ENCODE data around the gene PAN2. TPM values are rescaled to one million over a fixed set of nuclear protein-coding genes. Genes with fewer than 3 reads are reported as not detected.
"Not testable (repeated sequence)": the region's sequence is repeated elsewhere in the genome, so short reads cannot be mapped to it uniquely, and the experiment has no call there.

PAN2 gene
- total RNA-seq, 1 donor from 2014 or later = 19.3 TPM

- not testable (repeated sequence) for H3K4me3 ChIP-seq (ENCODE audit: low read length in 3 of 3); H3K27me3 ChIP-seq (ENCODE audit: control insufficient read depth in 3 of 3, insufficient read depth in 3 of 3, low read length in 3 of 3); H3K4me1 ChIP-seq (ENCODE audit: control insufficient read depth in 3 of 3, insufficient read depth in 3 of 3, low read length in 3 of 3); H3K9me3 ChIP-seq (ENCODE audit: control insufficient read depth in 3 of 3, low read length in 3 of 3); H3K27ac ChIP-seq (ENCODE audit: low read depth, low read length); H3K9ac ChIP-seq (ENCODE audit: low read depth in 1 of 3, low read length in 3 of 3)
- H3K36me3 ChIP-seq (ENCODE audit: control insufficient read depth in 3 of 3, insufficient read depth in 3 of 3, low read length in 3 of 3) = peaks cover 25 to 38% (median 27%) of the 10 kb centered on the region in 3 donors
Measured at GRCh38 chr12:56342290-56342689, 8.5 kb upstream of the PAN2 start.

- no peaks in the 10 kb centered on the region for H3K27me3 ChIP-seq (ENCODE audit: control insufficient read depth in 3 of 3, insufficient read depth in 3 of 3, low read length in 3 of 3)
- H3K4me1 ChIP-seq (ENCODE audit: control insufficient read depth in 3 of 3, insufficient read depth in 3 of 3, low read length in 3 of 3) = no peaks in the 10 kb centered on the region
- H3K36me3 ChIP-seq (ENCODE audit: control insufficient read depth in 3 of 3, insufficient read depth in 3 of 3, low read length in 3 of 3) = peaks cover 24 to 33% (median 25%) of the 10 kb centered on the region in 3 donors
- H3K27ac ChIP-seq (ENCODE audit: low read depth, low read length) = no peak overlapping the region
- no peaks in the 10 kb centered on the region for H3K9me3 ChIP-seq (ENCODE audit: control insufficient read depth in 3 of 3, low read length in 3 of 3)
- H3K4me3 ChIP-seq (ENCODE audit: low read length in 3 of 3) = no peak overlapping the region
- H3K9ac ChIP-seq (ENCODE audit: low read depth in 1 of 3, low read length in 3 of 3) = no peak overlapping the region
Measured at GRCh38 chr12:56341616-56342015, 7.8 kb upstream of the PAN2 start.

GRCh38 chr12:56339158-56339422 is 5.3 kb upstream of the PAN2 start:
- H3K9ac ChIP-seq (ENCODE audit: low read depth in 1 of 3, low read length in 3 of 3) = no peak overlapping the region
- H3K36me3 ChIP-seq (ENCODE audit: control insufficient read depth in 3 of 3, insufficient read depth in 3 of 3, low read length in 3 of 3) = peaks cover 14 to 17% (median 14%) of the 10 kb centered on the region in 3 donors
- H3K4me1 ChIP-seq (ENCODE audit: control insufficient read depth in 3 of 3, insufficient read depth in 3 of 3, low read length in 3 of 3) = peaks cover 4 to 7% (median 5%) of the 10 kb centered on the region in 3 donors
- H3K27ac ChIP-seq (ENCODE audit: low read depth, low read length) = no peak overlapping the region
- no peaks in the 10 kb centered on the region for H3K9me3 ChIP-seq (ENCODE audit: control insufficient read depth in 3 of 3, low read length in 3 of 3)
- H3K4me3 ChIP-seq (ENCODE audit: low read length in 3 of 3) = no peak overlapping the region
- H3K27me3 ChIP-seq (ENCODE audit: control insufficient read depth in 3 of 3, insufficient read depth in 3 of 3, low read length in 3 of 3) = no peaks in the 10 kb centered on the region

- H3K36me3 ChIP-seq (ENCODE audit: control insufficient read depth in 3 of 3, insufficient read depth in 3 of 3, low read length in 3 of 3) = peaks cover 8 to 12% (median 10%) of the 10 kb centered on the region in 3 donors
- no peak within 1 kb of the TSS for H3K4me3 ChIP-seq (ENCODE audit: low read length in 3 of 3)
- no peak within 1 kb of the TSS for H3K27ac ChIP-seq (ENCODE audit: low read depth, low read length)
- H3K9ac ChIP-seq (ENCODE audit: low read depth in 1 of 3, low read length in 3 of 3) = peak within 1 kb of the TSS in 1 of 3 donors; percentile 16
- peaks cover 4 to 7% (median 5%) of the 10 kb centered on the region in 3 donors for H3K4me1 ChIP-seq (ENCODE audit: control insufficient read depth in 3 of 3, insufficient read depth in 3 of 3, low read length in 3 of 3)
- no peaks in the 10 kb centered on the region for H3K27me3 ChIP-seq (ENCODE audit: control insufficient read depth in 3 of 3, insufficient read depth in 3 of 3, low read length in 3 of 3)
- H3K9me3 ChIP-seq (ENCODE audit: control insufficient read depth in 3 of 3, low read length in 3 of 3) = no peaks in the 10 kb centered on the region
Measured at GRCh38 chr12:56338308-56339157, 4.7 kb upstream of the PAN2 start, which contains the start of gene IL23A. TSS of gene IL23A (plus strand) at chr12:56338884. CDS start at chr12:56339045, 161 bp downstream.

GRCh38 chr12:56337753-56338251 is 4.0 kb upstream of the PAN2 start:
- H3K4me3 ChIP-seq (ENCODE audit: low read length in 3 of 3) = no peak overlapping the region
- H3K9me3 ChIP-seq (ENCODE audit: control insufficient read depth in 3 of 3, low read length in 3 of 3) = no peaks in the 10 kb centered on the region
- H3K27ac ChIP-seq (ENCODE audit: low read depth, low read length) = no peak overlapping the region
- H3K36me3 ChIP-seq (ENCODE audit: control insufficient read depth in 3 of 3, insufficient read depth in 3 of 3, low read length in 3 of 3) = peaks cover 1 to 5% (median 4%) of the 10 kb centered on the region in 3 donors
- H3K27me3 ChIP-seq (ENCODE audit: control insufficient read depth in 3 of 3, insufficient read depth in 3 of 3, low read length in 3 of 3) = no peaks in the 10 kb centered on the region
- H3K9ac ChIP-seq (ENCODE audit: low read depth in 1 of 3, low read length in 3 of 3) = no peak overlapping the region
- peaks cover 11 to 14% (median 11%) of the 10 kb centered on the region in 3 donors for H3K4me1 ChIP-seq (ENCODE audit: control insufficient read depth in 3 of 3, insufficient read depth in 3 of 3, low read length in 3 of 3)

- Histone ChIP-seq H3K36me3 (ENCODE audit: control insufficient read depth in 3 of 3, insufficient read depth in 3 of 3, low read length in 3 of 3) (peaks cover 0 to 5% (median 0%) of the 10 kb centered on the region in 3 donors), H3K27me3 (ENCODE audit: control insufficient read depth in 3 of 3, insufficient read depth in 3 of 3, low read length in 3 of 3) (no peaks in the 10 kb centered on the region), H3K9me3 (ENCODE audit: control insufficient read depth in 3 of 3, low read length in 3 of 3) (no peaks in the 10 kb centered on the region), H3K4me3 (ENCODE audit: low read length in 3 of 3) (no peak overlapping the region), H3K9ac (ENCODE audit: low read depth in 1 of 3, low read length in 3 of 3) (no peak overlapping the region), H3K4me1 (ENCODE audit: control insufficient read depth in 3 of 3, insufficient read depth in 3 of 3, low read length in 3 of 3) (peaks cover 15 to 19% (median 16%) of the 10 kb centered on the region in 3 donors), H3K27ac (ENCODE audit: low read depth, low read length) (no peak overlapping the region)
Measured at GRCh38 chr12:56336361-56337167, 2.8 kb upstream of the PAN2 start.

- H3K4me1 ChIP-seq (ENCODE audit: control insufficient read depth in 3 of 3, insufficient read depth in 3 of 3, low read length in 3 of 3) = peaks cover 15 to 19% (median 16%) of the 10 kb centered on the region in 3 donors
- not testable (repeated sequence) for H3K9ac ChIP-seq (ENCODE audit: low read depth in 1 of 3, low read length in 3 of 3); H3K9me3 ChIP-seq (ENCODE audit: control insufficient read depth in 3 of 3, low read length in 3 of 3); H3K27ac ChIP-seq (ENCODE audit: low read depth, low read length); H3K27me3 ChIP-seq (ENCODE audit: control insufficient read depth in 3 of 3, insufficient read depth in 3 of 3, low read length in 3 of 3); H3K4me3 ChIP-seq (ENCODE audit: low read length in 3 of 3); H3K36me3 ChIP-seq (ENCODE audit: control insufficient read depth in 3 of 3, insufficient read depth in 3 of 3, low read length in 3 of 3)
Measured at GRCh38 chr12:56335527-56335926, 1.7 kb upstream of the PAN2 start.

GRCh38 chr12:56334490-56334793 is 642 bp upstream of the PAN2 start:
- Histone ChIP-seq H3K4me1 (ENCODE audit: control insufficient read depth in 3 of 3, insufficient read depth in 3 of 3, low read length in 3 of 3) (peaks cover 15 to 19% (median 16%) of the 10 kb centered on the region in 3 donors), H3K27ac (ENCODE audit: low read depth, low read length) (peak overlapping the region; percentile 94), H3K9me3 (ENCODE audit: control insufficient read depth in 3 of 3, low read length in 3 of 3) (no peaks in the 10 kb centered on the region), H3K36me3 (ENCODE audit: control insufficient read depth in 3 of 3, insufficient read depth in 3 of 3, low read length in 3 of 3) (peaks cover 0 to 5% (median 0%) of the 10 kb centered on the region in 3 donors), H3K9ac (ENCODE audit: low read depth in 1 of 3, low read length in 3 of 3) (peak overlapping the region; percentile 85 to 96 (median 93)), H3K27me3 (ENCODE audit: control insufficient read depth in 3 of 3, insufficient read depth in 3 of 3, low read length in 3 of 3) (no peaks in the 10 kb centered on the region), H3K4me3 (ENCODE audit: low read length in 3 of 3) (peak overlapping the region; percentile 83 to 92 (median 87))

GRCh38 chr12:56333197-56333678 is 562 bp downstream of the PAN2 start:
- Histone ChIP-seq H3K4me1 (ENCODE audit: control insufficient read depth in 3 of 3, insufficient read depth in 3 of 3, low read length in 3 of 3) (peaks cover 15 to 19% (median 16%) of the 10 kb centered on the region in 3 donors), H3K27me3 (ENCODE audit: control insufficient read depth in 3 of 3, insufficient read depth in 3 of 3, low read length in 3 of 3) (no peaks in the 10 kb centered on the region), H3K9ac (ENCODE audit: low read depth in 1 of 3, low read length in 3 of 3) (peak overlapping the region; percentile 85 to 96 (median 93)), H3K9me3 (ENCODE audit: control insufficient read depth in 3 of 3, low read length in 3 of 3) (no peaks in the 10 kb centered on the region), H3K4me3 (ENCODE audit: low read length in 3 of 3) (peak overlapping the region; percentile 83 to 92 (median 87)), H3K36me3 (ENCODE audit: control insufficient read depth in 3 of 3, insufficient read depth in 3 of 3, low read length in 3 of 3) (peaks cover 2 to 6% (median 5%) of the 10 kb centered on the region in 3 donors), H3K27ac (ENCODE audit: low read depth, low read length) (peak overlapping the region; percentile 94)
